CD4-positive, alpha-beta T cell treated with Interleukin-4 for 4 hours (primary cell): ENCODE data around the gene HTRA2.
"Not testable (repeated sequence)": the region's sequence is repeated elsewhere in the genome, so short reads cannot be mapped to it uniquely, and the experiment has no call there.

Experiments
- DNase-seq: peaks from one replicate; pipeline ENCODE4 v3.0.0-alpha.2; 2020

HTRA2 gene

DNA sequence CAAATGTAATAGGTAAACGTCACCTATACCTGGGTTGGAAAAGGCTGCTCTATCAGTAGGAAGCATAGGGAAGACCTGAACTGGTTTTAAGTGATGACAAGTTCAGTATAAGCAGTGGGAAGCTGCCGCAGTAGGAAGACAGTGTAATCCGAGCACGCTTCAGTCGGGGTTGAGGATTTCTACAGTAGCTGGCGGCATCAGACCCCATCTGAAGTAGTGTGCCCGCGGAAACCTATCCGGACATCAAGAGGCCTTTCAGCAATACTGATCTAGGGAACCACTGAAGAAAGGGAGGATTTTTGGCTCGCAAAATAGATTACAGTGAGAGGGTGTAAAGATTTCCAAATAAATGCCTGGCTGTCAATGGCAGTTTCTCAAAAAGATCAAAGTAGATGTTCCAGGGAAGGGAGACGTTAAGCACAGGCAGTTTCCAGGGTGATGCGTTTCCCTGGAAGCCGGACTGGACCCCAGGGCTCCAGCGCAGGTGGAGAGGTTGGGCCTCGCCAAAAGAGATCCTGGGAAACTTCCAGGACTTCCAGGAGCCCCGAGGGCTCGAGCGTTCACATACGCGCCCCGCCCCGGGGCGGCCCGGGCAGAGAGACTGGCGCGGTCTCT is 18.7 kb downstream of the HTRA2 start:
- DNase-seq = no peak

DNA sequence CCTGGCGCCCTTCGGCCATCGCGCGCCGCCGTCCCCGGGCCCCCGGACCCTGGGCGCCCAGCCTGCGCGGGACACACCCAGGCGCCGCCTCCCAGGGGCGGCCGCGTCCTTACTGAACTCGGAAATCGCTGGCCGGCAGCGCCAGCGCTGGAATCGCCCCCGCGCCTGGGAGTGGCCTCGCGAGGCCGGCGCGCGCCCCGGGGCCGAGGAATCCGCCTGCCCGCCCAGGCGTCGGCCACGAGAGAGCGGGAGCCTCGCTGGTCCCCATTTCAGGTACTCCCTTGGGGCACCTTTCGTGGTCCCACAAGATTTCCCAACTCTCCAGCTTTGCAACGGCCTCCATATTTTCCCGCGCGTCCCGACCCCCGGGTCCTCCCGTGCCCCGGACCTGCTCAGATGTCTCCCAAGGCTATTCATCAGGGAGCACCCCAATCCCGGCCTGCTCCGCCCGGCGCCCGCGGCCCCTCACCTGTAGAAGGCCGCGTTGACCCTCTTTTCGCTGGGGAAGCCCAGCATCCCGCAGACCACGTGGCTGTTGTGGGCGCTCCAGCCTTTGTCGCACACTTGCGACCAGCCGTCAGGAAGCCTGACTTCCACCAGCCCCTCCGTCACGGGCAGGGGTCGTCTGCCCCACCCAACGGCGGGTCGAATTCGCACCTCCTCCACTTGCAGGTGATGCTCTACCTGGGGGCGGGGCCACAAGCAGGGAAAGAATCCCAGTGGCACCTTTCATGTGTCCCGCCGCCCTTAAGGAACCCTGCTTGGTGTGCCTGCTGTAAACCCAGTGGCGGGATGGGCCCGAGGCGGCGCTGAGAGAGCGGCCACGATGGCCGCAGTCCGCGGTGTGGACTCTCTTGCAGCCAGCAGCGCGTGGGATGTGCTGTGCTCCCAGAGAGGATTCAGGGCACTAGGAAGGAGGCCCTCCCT is 19.4 kb downstream of the HTRA2 start:
- no peak for DNase-seq

DNA sequence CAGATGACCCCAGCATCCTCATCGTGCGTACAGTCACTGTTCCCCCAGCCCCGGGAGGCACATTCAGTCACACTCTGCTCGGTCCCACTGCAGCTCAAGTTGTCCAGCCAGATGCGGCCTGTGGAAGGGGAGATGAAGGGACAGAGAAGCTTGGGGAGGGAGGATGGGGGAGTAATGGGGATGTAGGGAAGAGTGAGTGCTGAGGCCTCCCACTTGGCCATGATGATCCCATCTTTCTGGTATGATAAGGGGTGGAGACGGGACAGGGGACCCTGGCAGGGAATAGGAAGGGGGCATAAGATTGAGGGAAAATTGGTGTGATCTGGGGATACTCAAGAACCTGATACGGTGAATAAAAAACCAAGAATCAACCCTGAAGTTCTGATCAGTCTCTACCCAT is 20.5 kb downstream of the HTRA2 start:
- no peak for DNase-seq

DNA sequence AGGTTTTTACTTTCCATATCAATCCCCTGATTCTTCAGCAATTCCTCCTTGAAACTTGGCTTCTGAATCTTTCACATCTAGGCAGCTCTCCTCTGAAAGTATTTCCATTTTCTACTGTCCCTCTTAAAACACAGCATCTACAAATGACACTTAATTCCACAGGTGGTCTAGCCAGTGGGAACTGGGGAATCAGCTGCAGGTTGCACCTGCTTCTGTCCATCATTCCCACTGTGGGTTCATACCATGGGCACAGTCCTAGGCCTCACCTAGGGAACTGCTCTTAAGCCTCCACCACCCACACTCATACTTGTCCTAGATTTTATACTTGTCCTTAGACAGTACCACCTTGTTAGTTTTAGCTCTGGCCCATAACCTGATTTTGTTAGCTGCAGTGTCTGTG is 21.8 kb downstream of the HTRA2 start:
- DNase-seq = no peak

DNA sequence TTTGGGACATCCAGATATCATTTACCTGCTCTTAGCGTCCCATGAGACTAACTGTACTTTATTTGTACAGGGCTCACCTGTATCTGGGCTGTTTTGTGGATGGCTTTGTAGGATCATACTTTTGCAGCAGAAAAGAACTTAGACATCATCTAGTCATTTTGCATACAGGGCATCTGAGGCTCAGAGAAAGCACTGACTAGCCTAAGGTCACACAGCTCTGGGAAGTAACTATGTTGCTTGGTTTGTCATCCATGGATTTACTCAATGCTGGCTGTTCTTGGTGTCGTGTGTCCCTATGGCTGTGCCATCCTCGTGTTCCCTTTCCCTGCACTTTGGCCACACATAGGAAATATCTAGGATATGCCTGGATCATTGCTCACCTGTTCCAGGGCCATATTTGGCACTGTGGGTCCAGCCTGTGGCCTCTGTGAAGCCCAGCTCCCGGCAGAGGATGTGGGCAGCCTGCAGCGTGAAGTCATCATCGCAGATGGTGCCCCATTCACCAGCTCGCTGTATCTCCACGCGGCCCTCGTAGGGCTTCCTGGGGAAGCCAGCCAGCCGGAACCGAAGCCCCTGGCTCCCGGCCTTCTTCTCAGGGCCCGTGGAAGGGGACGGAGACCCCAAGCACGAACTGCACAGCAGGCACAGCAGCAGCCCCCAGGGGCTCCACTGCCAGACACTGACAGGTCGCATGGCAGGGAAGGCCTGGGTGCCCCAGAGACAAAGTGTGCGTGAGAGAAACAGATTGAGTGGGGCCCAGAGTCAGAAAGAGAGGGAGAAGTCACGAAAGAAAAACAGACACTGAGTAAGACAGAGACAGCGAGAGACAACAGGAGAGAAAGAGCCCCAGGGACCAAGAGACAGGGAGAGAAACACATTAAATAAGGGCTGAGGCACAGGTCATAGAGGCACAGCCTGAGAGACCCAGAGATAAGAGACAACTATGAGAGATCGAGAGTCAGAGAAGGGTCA is 22.5 kb downstream of the HTRA2 start:
- no peak for DNase-seq

DNA sequence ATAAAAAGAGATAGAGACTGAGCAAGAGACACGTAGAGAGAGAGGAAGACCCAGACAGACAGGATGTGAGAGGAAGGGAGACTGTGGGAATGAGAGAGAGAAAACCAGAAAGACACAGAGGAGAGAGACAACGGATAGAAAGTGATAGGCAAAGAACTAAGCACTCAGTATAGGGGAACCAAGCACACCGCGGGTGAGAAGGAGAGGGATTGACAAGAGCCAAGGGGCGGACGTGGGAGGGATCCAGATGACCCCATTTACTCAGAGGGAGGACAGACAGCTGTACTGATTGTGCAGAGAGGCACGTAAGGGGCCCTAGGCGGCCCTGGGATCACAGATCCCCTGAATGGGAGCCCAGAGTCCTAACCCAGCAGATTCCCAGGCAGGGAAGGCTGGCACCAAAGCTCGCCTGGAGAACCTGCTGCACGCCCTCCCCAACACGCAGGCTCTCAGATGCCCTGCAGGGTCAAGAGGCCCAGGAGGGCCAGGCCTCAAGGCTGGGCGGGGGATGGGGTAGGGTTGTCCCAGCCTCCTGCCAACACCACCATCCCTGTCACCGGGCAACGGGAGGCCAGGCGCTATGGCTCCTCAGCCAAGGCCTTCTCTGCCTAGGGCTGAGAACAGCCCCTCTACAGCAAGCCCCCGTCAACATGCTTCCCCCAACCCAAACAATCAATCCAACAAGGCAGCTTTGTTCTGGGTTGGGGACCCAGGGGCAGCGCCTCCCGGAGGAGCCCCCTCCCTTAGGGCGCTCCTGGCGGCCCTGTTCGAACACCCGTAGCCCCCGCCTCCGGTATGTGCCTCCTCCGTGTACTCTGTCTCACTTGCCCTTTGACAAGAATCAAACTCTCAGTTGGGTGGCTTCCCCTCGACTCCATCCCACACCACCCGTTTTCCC is 23.4 kb downstream of the HTRA2 start:
- no peak for DNase-seq

DNA sequence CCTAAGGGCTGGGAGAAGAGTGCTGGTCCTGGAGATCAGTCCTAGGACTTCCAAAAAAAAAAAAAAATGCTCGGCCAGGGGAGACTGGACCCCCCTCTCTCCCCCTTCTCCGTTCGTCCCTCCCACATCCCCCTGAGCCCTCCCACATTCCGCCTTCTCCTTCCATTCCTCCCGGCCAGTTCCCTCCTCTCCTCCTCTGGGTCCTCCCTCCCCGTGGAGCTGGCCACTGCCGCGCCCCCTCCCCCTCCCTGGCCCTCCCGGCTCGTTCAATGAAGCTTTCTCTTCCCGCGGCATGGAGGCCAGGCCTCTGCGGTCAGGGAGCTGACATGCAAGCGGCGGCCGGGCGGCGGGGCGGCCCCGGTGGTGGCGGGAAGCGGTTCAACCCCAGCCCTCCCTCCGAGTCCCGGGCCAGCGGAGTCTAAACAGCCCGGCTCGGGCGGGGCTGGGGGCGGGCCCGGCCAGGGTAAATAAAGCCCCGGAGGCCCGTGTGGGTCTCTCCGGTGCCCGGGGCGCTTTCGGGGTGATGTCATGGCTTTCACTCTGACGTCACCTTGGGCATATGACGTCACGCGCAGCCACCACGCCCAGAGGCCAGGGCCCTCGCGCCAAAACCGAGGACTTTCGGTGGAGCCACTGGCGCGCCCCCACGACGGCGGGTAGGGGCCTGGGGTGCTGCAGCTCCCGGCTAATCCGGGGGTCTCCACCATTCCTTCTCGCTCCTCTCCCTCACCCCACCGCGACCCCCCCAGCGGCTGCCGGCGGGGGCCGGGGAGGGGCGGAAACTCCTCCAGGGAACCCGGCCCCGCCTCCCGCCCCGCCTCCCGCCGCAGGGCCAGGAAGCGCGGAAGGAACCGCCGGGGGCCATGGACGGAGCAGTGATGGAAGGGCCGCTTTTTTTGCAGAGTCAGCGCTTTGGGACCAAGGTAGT is 24.4 kb downstream of the HTRA2 start, which contains the start of the genes DOK1 and LOXL3:
Gene DOK1 (plus strand): TSS at position 829 of the 928 bp plus-strand sequence. CDS start 35 bp downstream, at position 864.
Gene LOXL3 (minus strand): TSS at position 51 of the 928 bp plus-strand sequence. CDS start 1,308 bp downstream, outside the sequence.
- DNase-seq = peak; percentile 75

DNA sequence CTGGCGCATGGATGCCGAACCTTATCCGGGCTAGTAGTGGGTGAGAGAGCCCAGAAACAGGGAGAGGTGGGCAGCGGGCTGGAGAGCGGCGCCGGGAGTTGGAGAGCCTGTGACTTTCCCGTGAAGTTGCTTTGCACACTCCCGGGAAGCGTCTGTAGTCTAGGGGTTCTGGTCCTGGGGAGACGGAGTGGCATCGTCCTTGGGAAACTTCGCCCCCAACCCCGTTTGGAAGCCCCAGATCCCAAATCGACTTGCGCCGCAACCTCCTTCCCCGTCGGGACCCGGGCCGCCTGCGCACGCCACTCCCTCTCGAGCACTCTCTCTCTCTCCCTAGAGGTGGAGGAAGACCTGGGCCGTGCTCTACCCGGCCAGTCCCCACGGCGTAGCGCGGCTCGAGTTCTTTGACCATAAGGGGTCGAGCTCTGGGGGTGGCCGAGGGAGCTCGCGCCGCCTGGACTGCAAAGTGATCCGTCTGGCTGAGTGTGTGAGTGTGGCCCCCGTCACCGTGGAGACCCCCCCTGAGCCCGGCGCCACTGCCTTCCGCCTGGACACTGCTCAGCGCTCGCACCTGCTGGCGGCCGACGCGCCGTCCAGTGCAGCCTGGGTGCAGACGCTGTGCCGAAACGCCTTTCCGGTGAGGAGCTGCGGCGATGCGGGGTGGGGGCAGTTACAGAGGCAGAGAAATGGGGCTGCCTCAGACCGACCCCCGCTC is 25.2 kb downstream of the HTRA2 start:
- DNase-seq = peak; percentile 22

DNA sequence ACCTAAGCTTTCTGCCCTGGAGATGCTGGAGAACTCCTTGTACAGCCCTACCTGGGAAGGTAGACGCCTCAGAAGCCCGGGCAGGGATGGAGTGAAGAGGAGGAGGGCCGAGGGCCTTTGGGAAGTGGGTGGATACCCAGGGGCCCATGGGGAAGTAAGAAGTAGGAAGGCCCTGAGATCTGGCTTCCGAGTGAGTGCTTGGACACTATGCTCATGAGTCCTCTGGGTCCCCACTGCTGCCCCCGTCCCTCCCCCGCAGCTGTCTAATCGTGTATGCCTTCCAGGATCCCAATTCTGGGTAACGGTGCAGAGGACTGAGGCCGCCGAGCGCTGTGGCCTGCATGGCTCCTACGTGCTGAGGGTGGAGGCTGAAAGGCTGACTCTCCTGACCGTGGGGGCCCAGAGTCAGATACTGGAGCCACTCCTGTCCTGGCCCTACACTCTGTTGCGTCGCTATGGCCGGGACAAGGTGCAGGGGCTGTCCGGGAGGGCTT is 25.9 kb downstream of the HTRA2 start:
- no peak for DNase-seq

DNA sequence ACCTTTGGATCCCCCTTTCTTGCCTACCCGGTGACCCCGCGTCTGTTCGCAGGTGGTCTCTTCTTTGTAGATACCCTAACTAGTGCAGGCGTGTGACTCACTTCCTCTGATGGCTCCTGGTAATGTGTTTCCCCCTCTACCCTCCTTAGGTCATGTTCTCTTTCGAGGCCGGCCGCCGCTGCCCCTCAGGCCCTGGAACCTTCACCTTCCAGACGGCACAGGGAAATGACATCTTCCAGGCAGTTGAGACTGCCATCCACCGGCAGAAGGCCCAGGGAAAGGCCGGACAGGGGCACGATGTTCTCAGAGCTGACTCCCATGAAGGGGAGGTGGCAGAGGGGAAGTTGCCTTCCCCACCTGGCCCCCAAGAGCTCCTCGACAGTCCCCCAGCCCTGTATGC is 26.4 kb downstream of the HTRA2 start:
- no peak for DNase-seq

DNA sequence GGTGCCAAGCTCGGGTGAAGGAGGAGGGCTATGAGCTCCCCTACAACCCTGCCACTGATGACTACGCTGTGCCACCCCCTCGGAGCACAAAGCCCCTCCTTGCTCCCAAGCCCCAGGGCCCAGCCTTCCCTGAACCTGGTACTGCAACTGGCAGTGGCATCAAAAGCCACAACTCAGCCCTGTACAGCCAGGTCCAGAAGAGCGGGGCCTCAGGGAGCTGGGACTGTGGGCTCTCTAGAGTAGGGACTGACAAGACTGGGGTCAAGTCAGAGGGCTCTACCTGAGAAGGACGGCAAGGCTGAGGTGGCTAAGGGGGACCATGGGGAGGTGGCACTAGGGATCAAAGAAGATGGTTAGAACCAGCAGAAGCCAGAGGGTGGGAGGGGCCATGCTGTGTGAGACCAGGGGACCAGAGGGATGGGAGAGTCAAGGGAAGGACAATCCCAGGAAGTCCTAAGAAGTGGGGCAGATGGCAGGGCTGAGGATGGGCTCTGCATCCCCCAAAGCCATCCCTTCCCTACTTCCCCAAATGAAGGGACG is 27.2 kb downstream of the HTRA2 start:
- no peak for DNase-seq

DNA sequence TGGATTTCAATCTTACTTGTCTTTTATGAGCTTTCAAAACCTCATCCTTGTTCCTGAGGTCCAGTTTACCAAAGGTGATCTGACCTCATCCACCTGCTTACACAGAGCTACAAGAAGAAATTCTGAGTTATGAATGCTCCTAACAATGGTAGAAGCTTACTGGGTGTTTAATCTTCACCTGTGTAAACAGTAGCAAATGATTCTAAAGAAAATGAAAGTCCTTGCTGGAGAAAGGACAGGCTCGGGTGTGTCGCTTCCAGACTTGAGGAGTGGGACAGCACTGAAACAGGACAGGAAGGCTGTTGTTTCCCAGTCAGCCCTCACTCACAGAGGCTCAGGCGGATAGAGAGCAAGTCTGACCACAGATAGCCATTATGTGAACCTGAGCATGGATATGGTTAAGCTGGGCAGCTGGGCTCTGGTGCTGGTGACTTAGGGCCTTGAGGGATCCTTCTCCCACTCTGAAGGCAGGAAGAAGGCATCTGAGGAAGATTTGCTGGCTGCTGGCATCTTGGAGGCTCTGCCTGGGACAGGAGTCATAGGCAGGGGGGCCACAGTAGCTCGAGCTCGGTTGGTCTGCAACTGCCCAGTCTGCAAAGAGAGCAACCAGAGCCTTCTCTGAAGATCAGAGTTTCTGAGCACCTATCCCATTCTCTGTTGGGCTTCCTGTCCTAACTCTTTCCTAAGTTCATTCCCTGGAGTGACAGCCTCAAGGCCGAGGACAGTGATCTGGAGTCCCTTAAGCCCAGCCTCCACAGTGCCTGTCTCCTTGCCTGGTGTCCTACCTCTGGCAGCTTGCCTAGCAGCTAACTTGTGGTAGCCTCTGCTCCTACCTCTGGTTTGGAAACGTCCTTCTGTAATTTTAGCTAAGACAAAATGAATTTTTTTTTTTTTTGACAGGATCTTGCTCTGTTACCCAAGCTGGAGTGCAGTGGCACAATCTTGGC is 28.8 kb downstream of the HTRA2 start:
- no peak for DNase-seq

DNA sequence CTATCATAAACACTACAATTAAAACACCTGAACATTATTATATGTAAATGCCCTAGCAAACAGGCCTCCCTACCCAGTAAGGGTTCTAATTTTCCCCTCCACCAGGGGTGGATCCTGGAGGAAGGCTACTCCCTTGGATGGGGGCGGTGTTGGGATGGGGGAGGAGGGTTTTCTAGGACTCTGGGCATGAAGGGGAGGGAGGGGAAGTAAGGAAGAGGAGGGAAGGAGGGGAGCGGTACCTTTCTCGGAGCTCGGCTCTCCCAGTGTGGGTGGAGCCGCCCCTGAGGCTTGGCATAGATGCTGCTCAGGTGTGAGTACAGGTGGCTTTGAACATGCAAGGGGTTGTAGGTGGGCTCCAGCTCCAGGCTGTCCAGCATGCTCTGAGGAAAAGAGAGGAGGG is 30.2 kb downstream of the HTRA2 start:
- no peak for DNase-seq

DNA sequence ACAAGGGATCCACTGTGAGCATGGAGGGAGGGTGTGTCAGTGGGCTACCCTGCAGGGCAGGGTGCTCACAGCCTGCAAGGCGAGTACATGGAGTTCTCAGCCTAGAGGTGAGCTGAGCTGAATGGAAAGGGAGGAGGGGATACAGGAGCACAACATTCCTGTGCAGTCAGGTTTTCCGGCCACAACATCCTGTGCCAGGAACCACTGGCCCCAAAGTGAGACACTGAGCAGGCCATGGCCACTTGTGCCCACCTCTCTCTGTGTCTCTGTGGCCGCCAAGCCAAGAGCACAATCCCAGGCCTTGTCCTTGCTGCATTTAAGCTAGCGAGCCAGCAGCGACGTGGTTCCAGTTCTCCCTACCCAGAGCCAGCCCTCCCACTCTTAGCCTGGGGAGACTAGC is 30.9 kb downstream of the HTRA2 start:
- no peak for DNase-seq

DNA sequence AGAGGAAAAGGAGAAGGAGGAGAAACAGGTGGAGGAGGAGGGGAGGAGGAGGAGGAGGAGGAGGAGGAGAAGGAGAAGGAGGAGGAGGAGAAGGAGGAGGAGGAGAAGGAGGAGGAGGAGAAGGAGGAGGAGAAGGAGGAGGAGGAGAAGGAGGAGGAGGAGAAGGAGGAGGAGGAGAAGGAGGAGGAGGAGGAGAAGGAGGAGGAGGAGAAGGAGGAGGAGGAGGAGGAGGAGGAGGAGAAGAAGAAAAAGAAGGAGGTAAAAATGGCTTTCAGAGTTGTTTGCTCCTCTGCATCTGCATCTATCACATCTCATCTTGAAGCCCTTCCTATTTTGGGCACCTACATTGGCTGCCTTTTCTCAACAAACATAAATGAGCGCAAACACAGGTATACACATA is 31.3 kb downstream of the HTRA2 start:
- not testable (repeated sequence) for DNase-seq

DNA sequence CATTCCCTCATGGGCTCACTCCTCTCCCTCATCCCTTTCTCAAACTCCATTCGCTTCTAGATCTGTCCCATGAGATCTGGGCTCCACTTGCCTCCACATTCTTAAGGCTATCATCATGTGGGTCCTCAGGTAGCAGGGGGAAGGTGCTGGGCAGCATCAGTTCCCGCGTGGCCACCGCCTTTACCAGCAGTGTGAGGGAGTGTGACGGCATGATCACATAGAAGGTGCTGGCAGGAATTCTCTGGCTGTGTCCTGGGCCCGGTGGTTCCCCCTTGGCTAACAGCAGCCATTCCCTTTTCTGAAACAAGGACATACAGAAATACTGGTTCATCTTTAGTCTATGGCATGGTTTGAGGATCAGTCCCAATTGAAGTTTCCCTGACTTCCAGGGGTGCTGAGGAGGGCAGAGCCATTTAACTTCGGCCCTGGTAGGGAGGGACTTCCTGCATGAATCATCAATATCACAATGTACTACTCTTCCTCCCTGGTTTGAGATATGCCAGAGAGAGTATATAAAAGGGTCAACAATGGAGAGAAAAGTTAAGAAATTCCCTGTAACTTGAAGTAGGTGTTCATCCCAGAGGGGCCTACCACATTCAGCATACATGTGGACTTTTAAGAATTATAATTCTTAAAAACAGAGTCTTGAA is 32.5 kb downstream of the HTRA2 start:
- no peak for DNase-seq

DNA sequence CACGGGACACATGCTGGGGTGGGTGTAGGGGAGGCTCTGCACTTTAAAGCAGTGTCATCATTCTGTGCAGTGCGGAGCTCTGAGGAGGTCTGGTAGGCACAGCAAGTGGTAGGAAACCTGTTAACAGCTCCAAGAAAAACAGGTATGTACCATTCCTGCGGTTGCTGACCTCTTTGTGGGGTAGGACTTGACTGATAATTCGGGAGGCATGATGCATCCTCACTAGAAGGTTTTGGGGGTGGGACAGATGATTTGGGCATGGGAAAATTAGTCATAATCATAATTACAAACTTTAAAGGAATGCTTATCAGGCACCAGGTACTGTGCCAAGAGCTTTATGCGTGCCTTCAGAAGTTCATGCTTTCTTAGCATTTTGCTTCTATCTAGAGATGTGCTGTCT is 34.5 kb downstream of the HTRA2 start:
- DNase-seq = no peak
